HUES6 (cell line): ENCODE data around the gene PRICKLE2.

Source experiments
- H3K27ac ChIP-seq: 2 replicates; pipeline ENCODE4 v1.7.0; 2013; ENCODE audit warnings: low read depth, mild to moderate bottlenecking, low read length, inconsistent platforms
- H3K27me3 ChIP-seq: 2 replicates; pipeline ENCODE4 v1.6.1; 2013; ENCODE audit warnings: low read length; ENCODE audit not compliant: control insufficient read depth, insufficient read depth
- H3K36me3 ChIP-seq: 2 replicates; pipeline ENCODE4 v1.6.1; 2013; ENCODE audit warnings: low read length; ENCODE audit not compliant: control insufficient read depth, insufficient read depth
- H3K4me1 ChIP-seq: 2 replicates; pipeline ENCODE4 v1.6.1; 2013; ENCODE audit warnings: low read length; ENCODE audit not compliant: control insufficient read depth, insufficient read depth
- H3K4me3 ChIP-seq: 2 replicates; pipeline ENCODE4 v1.5.1; 2013; ENCODE audit warnings: low read depth, low read length
- H3K9ac ChIP-seq: one replicate; pipeline ENCODE4 v1.6.1; 2013; ENCODE audit warnings: mild to moderate bottlenecking, low read length
- H3K9me3 ChIP-seq: 2 replicates; pipeline ENCODE4 v1.6.1; 2013; ENCODE audit warnings: low read depth, low read length; ENCODE audit not compliant: control insufficient read depth, insufficient read depth

PRICKLE2 gene

DNA sequence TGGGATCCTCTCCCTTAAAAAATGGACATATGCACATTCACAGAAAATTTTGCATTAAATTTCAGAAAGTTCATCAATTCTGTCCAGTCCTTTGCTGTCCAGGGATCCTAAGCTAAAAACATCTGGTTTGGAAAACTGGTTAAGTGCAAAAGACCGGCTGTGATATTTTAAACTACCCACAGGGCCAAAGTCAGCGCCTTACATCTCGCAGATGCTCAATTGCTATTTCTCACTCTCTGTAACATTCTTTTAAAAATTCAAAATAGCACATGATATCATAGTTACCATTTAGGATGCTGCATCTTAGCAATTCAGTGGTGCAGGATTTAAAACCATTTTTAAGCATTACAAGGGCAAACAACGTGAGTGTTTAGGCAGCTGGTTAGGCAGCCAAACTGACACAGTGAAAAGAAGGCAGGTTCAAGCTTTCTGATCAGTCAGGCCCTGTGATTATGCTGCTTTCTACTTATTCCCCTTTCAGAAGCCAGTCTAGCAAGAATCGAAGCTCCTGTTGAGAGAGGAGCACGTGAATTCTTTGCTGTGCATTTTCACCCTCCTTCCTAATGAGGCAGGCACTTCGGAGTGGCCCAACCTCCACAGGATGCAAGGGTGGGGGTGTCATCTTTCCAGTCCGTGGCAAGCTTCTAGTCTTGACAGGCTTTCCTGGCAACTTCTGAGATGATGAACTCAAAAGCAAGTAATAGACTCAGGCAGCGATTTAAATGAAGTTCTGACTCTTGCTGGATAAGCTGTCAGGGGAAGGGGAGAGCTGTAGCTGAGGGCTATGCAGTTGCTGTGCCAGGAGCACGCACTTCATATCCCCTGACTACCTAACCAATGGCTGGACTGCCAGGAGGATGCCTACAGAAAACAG is 8.8 kb downstream of the PRICKLE2 start:
- Histone ChIP-seq H3K36me3 (no peaks in the 10 kb centered on the region), H3K9me3 (no peaks in the 10 kb centered on the region), H3K4me3 (no peak overlapping the region), H3K27me3 (peaks cover 42% of the 10 kb centered on the region), H3K27ac (no peak overlapping the region), H3K9ac (no peak overlapping the region), H3K4me1 (peaks cover 46% of the 10 kb centered on the region)

DNA sequence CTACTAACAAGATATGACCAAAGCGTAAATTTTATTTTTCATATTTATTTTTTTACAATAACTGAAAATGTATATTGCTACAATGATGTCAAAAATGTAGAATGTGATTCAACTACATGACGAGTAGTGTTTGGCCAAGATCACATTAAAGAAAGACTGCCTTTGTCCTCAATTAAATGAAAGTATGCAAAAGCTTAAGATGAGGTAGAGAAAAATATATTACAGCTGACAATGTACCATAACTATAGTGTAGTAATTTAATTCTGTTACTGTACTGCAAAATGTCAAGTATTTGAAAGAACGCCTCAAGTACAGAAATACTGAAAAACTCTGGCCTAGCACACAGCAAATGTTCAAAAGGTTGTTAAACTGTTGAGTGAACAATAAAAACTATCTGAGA is 9.7 kb downstream of the PRICKLE2 start:
- no peak overlapping the region for H3K27ac ChIP-seq
- H3K36me3 ChIP-seq, result no peaks in the 10 kb centered on the region
- H3K4me3 ChIP-seq, result no peak overlapping the region
- H3K4me1 ChIP-seq, result peaks cover 37% of the 10 kb centered on the region
- H3K9ac ChIP-seq, result no peak overlapping the region
- no peaks in the 10 kb centered on the region for H3K9me3 ChIP-seq
- H3K27me3 ChIP-seq, result peaks cover 34% of the 10 kb centered on the region

DNA sequence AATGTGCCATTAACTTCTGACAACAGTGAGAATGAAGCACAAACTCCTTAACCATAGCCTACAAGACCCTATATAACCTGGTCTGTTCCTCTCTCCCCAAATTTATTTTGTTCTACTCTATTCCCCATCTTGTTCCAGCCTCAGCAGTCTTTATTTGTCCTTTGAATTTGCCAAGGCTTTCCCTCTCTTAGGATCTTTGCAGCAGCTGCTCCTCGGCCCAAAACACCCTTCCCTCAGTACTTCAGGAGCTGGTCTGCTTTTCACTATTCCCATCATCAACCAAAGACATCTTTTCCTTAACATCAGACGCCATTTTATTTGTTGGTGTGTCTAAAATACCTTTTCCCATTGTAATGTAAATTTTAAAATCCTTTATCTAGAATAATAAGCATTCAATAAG is 10.2 kb downstream of the PRICKLE2 start:
- Histone ChIP-seq H3K9me3 (no peaks in the 10 kb centered on the region), H3K36me3 (no peaks in the 10 kb centered on the region), H3K27me3 (peaks cover 30% of the 10 kb centered on the region), H3K4me3 (no peak overlapping the region), H3K4me1 (peaks cover 33% of the 10 kb centered on the region), H3K27ac (no peak overlapping the region), H3K9ac (no peak overlapping the region)

DNA sequence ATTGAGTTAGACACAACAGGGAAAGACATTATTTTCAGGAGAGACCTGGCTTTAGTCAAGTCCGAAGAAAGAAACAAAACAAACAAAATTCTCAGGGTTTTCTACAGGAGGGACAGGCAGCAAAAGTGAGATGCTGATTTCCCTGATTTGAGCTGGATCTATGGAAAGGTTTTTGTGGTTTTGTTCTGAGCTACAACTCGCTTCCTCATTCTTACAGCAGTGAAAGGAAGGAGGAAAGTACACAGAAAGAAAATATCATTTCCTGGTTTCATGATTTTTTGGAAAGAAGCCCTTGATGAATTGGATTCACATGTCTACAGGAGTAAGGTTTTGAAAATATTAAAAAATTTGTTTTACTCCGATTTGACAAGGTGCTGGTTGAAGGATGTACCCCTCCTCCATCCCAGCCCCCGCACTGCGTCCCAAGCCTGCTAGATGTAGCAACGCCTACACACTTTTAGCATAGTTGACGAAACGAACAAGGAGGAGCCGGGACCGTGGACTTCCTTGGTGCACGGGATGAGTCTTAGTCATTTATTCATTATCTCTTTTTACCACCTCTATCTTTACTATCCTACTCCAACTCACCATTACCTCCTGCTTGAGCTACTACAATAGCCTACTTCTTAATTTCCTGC is 10.8 kb downstream of the PRICKLE2 start:
- no peaks in the 10 kb centered on the region for H3K9me3 ChIP-seq
- H3K27ac ChIP-seq, result no peak overlapping the region
- H3K27me3 ChIP-seq, result peaks cover 23% of the 10 kb centered on the region
- peaks cover 35% of the 10 kb centered on the region for H3K4me1 ChIP-seq
- no peak overlapping the region for H3K9ac ChIP-seq
- no peak overlapping the region for H3K4me3 ChIP-seq
- H3K36me3 ChIP-seq, result no peaks in the 10 kb centered on the region

DNA sequence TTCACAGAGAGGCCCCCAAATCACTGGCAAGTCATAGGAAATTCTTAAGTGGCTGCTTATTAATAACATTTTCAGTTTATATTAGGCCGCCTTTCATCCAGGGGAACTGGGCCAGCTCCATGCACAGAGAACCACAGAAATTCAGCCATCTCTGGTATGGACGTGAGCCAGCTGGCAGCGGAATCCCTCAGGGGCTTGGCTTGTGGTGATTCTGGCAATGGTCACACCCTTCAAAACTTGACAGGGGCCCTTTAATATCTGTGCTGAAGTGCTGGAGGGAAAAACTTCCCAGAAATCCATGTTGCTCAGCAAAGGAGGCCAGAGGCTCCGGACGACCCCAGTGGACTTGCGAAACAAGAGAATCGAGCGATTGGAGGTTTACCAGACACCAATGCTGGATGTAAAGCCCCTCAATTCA is 11.3 kb downstream of the PRICKLE2 start:
- Histone ChIP-seq H3K9ac (no peak overlapping the region), H3K27ac (no peak overlapping the region), H3K4me1 (peaks cover 30% of the 10 kb centered on the region), H3K36me3 (no peaks in the 10 kb centered on the region), H3K9me3 (no peaks in the 10 kb centered on the region), H3K4me3 (no peak overlapping the region), H3K27me3 (peaks cover 18% of the 10 kb centered on the region)

DNA sequence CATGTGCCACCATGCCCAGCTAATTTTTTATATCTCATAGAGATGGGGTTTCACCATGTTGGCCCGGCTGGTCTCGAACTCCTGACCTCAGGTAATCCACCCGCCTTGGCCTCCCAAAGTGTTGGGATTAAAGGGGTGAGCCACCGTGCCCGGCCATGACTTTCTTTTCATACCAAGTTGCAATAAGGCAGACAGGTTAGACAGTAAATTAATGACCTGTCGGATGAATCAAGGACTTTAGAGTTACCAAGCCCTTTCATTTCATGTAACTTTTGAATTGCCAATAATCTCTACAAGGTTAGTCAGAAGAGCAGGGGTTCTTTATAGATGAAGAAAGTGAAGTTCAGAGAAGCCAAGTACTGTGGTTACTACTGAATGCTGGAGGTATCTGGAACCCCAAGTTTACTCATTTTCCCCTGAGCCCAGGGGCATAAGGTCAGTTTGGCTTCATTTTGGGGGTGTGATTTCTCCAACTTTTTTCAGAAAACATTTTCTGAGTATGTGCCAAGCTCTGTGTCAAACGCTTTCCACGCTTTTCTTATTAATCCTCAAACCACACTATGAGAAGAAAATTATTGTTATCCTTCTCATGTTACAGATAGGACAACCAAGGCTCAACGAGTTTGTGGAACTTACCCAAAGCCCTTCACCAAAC is 11.9 kb downstream of the PRICKLE2 start:
- H3K36me3 ChIP-seq, result no peaks in the 10 kb centered on the region
- H3K4me1 ChIP-seq, result peaks cover 29% of the 10 kb centered on the region
- no peak overlapping the region for H3K4me3 ChIP-seq
- H3K27me3 ChIP-seq, result peaks cover 16% of the 10 kb centered on the region
- no peaks in the 10 kb centered on the region for H3K9me3 ChIP-seq
- no peak overlapping the region for H3K9ac ChIP-seq
- H3K27ac ChIP-seq, result no peak overlapping the region

DNA sequence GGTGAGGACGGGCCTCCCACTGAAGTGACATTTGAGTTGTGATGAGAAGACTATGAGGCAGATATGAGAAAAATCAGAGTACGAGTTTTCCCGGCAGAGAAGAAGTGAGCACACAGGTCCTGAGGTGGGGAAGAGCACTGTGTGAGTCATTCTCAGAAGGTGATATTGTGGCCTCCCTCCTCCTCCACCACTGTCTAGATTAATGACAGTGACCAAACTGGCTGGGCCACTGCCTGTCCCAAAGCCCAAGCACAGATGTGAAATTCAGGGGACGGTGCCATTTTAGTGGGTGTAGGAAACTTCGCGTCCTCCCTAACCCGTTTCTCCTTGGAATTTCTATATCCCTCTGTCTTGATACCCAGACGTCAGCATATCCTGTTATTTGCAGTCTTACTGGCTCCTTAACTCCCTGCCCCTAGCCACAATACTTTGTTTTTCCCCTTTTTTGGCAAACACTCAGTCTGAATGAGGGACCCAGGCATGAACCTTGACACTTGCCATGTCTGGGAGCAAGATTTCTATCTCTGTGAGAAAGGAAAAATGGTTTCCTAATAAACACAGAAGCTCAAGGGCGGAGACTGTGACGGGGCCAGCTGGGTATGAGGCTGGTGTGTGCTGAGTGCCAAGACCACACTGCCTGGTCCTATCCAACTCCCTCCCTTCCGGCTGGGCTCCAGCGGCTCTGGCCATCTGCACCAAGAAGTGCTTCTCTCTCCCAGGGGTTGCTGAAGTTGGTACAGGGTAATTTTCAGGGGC is 15.2 kb downstream of the PRICKLE2 start:
- H3K4me1 ChIP-seq, result peaks cover 22% of the 10 kb centered on the region
- H3K36me3 ChIP-seq, result no peaks in the 10 kb centered on the region
- no peaks in the 10 kb centered on the region for H3K27me3 ChIP-seq
- no peak overlapping the region for H3K4me3 ChIP-seq
- H3K9me3 ChIP-seq, result no peaks in the 10 kb centered on the region
- H3K27ac ChIP-seq, result no peak overlapping the region
- H3K9ac ChIP-seq, result no peak overlapping the region

DNA sequence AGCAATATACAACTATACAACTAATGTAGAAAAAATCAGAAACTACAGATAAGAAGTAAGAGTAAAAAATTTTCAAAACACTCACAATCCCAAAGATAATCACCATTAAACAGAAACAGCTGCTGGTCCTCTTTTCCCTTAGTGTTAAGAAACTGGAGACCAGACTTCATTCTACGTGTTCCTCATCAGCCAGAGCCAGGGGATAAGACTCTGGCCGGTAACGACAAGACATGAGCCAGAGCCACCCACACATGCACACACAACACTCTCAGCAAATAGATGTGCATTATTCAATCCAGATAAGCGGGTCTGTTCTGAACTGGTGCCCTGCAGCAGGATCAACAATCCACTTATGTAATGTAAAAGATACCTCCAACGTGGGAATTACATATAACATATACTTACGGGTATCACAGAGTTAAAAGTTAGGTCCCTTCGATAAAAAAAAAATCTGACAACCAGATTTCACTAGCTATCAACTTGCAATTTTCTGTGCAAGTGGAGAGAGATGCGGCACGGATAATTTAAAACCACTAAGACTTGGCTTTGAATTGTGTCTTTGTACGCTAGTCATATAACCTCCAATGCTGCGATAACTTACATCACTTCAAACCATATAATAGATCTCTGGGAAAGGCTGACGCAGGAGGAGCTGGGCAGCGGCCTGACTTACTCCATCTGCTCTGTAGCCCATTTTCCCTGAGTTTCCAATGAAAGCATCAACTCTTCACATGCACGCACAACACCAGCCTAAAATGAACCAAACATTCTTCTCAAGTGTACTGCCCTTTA is 17.8 kb downstream of the PRICKLE2 start:
- Histone ChIP-seq H3K27me3 (no peaks in the 10 kb centered on the region), H3K9ac (no peak overlapping the region), H3K4me3 (no peak overlapping the region), H3K9me3 (no peaks in the 10 kb centered on the region), H3K36me3 (no peaks in the 10 kb centered on the region), H3K27ac (no peak overlapping the region), H3K4me1 (peaks cover 11% of the 10 kb centered on the region)

DNA sequence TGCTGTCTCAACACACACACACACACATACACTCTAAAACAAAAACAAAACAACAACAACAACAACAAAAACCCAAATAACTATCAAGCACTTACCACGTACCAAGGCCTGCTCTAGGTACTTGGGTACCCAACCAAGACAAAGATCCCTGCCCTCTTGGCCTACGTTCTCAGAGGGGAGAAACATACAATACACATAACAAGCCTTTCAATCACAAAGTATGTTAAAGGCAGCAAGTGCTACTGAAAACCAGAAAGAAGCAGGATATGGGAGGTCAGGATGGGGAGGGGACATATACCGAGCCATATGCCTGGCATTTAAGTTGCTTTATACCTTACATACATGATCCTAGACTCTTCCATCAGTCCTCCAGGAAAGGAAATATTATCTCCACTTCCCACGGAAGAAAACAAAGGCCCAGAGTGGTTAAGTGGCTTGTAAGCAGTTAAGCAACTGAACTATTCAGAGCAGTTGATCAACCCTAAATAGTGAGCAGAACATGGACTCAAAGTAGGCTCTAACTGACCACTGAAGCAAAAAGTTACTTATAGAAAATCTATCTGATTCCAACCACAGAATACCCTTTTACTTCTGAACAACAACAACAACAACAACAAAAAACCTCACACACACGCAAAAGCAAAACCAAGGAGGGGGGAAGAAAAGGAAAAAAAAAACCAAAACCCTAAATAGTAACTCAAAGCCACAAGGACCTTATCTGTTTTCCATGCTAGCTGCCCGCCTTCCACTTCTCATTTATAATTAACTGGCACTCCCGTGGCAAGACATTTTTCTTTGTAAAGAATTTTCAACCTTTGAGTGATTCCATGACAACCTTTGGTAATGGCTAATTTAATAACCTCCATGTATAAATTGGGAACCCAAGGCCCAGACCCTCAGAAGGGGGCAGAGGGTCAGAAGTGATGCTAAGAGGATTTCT is 21.0 kb downstream of the PRICKLE2 start:
- no peaks in the 10 kb centered on the region for H3K36me3 ChIP-seq
- no peak overlapping the region for H3K9ac ChIP-seq
- H3K4me3 ChIP-seq, result no peak overlapping the region
- no peaks in the 10 kb centered on the region for H3K27me3 ChIP-seq
- no peaks in the 10 kb centered on the region for H3K9me3 ChIP-seq
- peaks cover 6% of the 10 kb centered on the region for H3K4me1 ChIP-seq
- H3K27ac ChIP-seq, result no peak overlapping the region
